Astrocyte (in vitro differentiated cells and primary cell): Measurements from ENCODE around the gene ACACA. TPM values are rescaled to one million over a fixed set of nuclear protein-coding genes. Genes with fewer than 3 reads are reported as not detected.

Source experiments
- DNase-seq: peaks from one replicate; pipeline ENCODE4 v3.0.0-alpha.2; 2010; ENCODE audit warnings: low read depth
- FAIRE-seq: peaks from 2 replicates; lab custom pipeline; 2011; peaks lifted over from hg19 to GRCh38; lab: Jason Lieb, UNC
- H2AFZ ChIP-seq: 2 replicates; pipeline ENCODE4 v1.6.0; 2012; ENCODE audit warnings: low read depth, low read length, inconsistent platforms
- H3K27ac ChIP-seq: 2 replicates; pipeline ENCODE4 v1.5.1; 2011; ENCODE audit warnings: low read depth, low read length, inconsistent platforms
- H3K27me3 ChIP-seq: 2 replicates; pipeline ENCODE4 v1.6.0; 2011; ENCODE audit warnings: low read length, inconsistent platforms; ENCODE audit not compliant: insufficient read depth
- H3K36me3 ChIP-seq: 2 replicates; pipeline ENCODE4 v1.5.1; 2011; ENCODE audit warnings: low read length, inconsistent platforms; ENCODE audit not compliant: insufficient read depth
- H3K4me1 ChIP-seq: 2 replicates; pipeline ENCODE4 v1.5.1; 2011; ENCODE audit warnings: low read length, inconsistent platforms; ENCODE audit not compliant: insufficient read depth
- H3K4me2 ChIP-seq: 2 replicates; pipeline ENCODE4 v1.6.0; 2012; ENCODE audit warnings: low read length, inconsistent platforms
- H3K4me3 ChIP-seq: 2 replicates; pipeline ENCODE4 v1.5.1; 2011; ENCODE audit warnings: low read depth, mild to moderate bottlenecking, low read length, inconsistent platforms; ENCODE audit not compliant: insufficient read depth
- H3K79me2 ChIP-seq: 2 replicates; pipeline ENCODE4 v1.6.0; 2012; ENCODE audit warnings: mild to moderate bottlenecking, low read length, inconsistent platforms; ENCODE audit not compliant: insufficient read depth
- H3K9ac ChIP-seq: 2 replicates; pipeline ENCODE4 v1.6.0; 2012; ENCODE audit warnings: mild to moderate bottlenecking, low read length, inconsistent platforms
- H3K9me3 ChIP-seq: 2 replicates; pipeline ENCODE4 v1.5.1; 2012; ENCODE audit warnings: low read depth, mild to moderate bottlenecking, low read length, inconsistent platforms; ENCODE audit not compliant: insufficient read depth
- H4K20me1 ChIP-seq: 2 replicates; pipeline ENCODE4 v1.6.0; 2012; ENCODE audit warnings: low read length, inconsistent platforms; ENCODE audit not compliant: insufficient read depth
- H3K27ac Mint-ChIP-seq: one replicate; pipeline ENCODE4 v1.8.0; 2021; ENCODE audit warnings: mild to moderate bottlenecking, mixed read lengths; ENCODE audit not compliant: unreplicated experiment
- H3K27me3 Mint-ChIP-seq: one replicate; pipeline ENCODE4 v1.8.0; 2021; ENCODE audit warnings: low read depth, mixed read lengths; ENCODE audit not compliant: unreplicated experiment
- H3K36me3 Mint-ChIP-seq: one replicate; pipeline ENCODE4 v1.8.0; 2021; ENCODE audit warnings: low read depth, mixed read lengths; ENCODE audit not compliant: unreplicated experiment
- H3K4me1 Mint-ChIP-seq: one replicate; pipeline ENCODE4 v1.8.0; 2021; ENCODE audit warnings: low read depth, mixed read lengths; ENCODE audit not compliant: unreplicated experiment
- H3K4me3 Mint-ChIP-seq: one replicate; pipeline ENCODE4 v1.8.0; 2021; ENCODE audit warnings: mild to moderate bottlenecking, moderate library complexity, mixed read lengths; ENCODE audit not compliant: unreplicated experiment
- H3K9me3 Mint-ChIP-seq: one replicate; pipeline ENCODE4 v1.8.0; 2021; ENCODE audit warnings: mild to moderate bottlenecking, mixed read lengths; ENCODE audit not compliant: unreplicated experiment
- EZH2 ChIP-seq: IDR thresholded peaks from 2 replicates; pipeline ENCODE4 v1.6.1; 2012; ENCODE audit warnings: mild to moderate bottlenecking, low read length, inconsistent platforms; ENCODE audit not compliant: insufficient read depth
- total RNA-seq: library from RNA; stranded (reverse); gene quantifications from 2 replicates; pipeline ENCODE4 v1.2.1, GENCODE V29; 2021
- TF ChIP-seq, protein P1 (sequence below): IDR thresholded peaks from 2 replicates; pipeline ENCODE4 v1.5.1; 2011; ENCODE audit warnings: low read depth, mild to moderate bottlenecking, inconsistent platforms, low read length, moderate library complexity; ENCODE audit not compliant: insufficient read depth

Gene ACACA
- total RNA-seq, 1 donor from 2014 or later: 88.3 TPM

DNA sequence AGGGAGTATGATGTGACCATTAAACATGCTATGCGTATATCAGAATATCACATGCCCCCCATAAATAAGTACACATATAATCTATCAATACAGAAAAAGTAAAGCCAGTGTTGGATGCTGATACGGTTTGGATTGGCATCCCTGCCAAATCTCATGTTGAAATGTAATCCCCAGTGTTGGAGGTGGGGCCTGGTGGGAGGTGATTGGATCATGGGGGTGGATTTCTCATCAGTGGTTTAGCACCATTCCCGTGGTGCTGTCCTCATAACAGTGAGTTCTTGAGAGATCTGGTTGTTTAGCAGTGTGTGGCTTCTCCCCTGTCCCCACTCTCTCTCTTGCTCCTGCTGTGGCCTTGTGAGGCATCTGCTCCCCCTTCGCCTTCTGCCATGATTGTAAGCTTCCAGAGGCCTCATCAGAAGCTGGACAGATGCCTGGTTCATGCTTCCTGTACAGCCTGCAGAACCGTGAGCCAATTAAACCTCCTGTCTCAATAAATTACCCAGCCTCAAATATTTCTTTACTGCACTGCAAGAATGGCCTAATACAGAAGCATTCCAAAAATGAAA, 369.0 kb downstream of the ACACA start:
- H3K4me3 ChIP-seq: no peak overlapping the region
- H3K9ac ChIP-seq: no peak overlapping the region
- Mint-ChIP-seq H3K9me3 (no peaks in the 10 kb centered on the region), H3K27me3 (no peaks in the 10 kb centered on the region), H3K27ac (no peak overlapping the region), H3K36me3 (peaks cover 14% of the 10 kb centered on the region), H3K4me3 (no peak overlapping the region), H3K4me1 (no peaks in the 10 kb centered on the region)
- no peak for FAIRE-seq
- H3K4me1 ChIP-seq: no peaks in the 10 kb centered on the region
- H3K27me3 ChIP-seq: no peaks in the 10 kb centered on the region
- H3K9me3 ChIP-seq: no peaks in the 10 kb centered on the region
- H3K36me3 ChIP-seq: no peaks in the 10 kb centered on the region
- no peak overlapping the region for H2AFZ ChIP-seq
- no peaks in the 10 kb centered on the region for H3K79me2 ChIP-seq
- no peak overlapping the region for H3K27ac ChIP-seq
- no peak overlapping the region for H3K4me2 ChIP-seq
- TF ChIP-seq, protein P1, sequence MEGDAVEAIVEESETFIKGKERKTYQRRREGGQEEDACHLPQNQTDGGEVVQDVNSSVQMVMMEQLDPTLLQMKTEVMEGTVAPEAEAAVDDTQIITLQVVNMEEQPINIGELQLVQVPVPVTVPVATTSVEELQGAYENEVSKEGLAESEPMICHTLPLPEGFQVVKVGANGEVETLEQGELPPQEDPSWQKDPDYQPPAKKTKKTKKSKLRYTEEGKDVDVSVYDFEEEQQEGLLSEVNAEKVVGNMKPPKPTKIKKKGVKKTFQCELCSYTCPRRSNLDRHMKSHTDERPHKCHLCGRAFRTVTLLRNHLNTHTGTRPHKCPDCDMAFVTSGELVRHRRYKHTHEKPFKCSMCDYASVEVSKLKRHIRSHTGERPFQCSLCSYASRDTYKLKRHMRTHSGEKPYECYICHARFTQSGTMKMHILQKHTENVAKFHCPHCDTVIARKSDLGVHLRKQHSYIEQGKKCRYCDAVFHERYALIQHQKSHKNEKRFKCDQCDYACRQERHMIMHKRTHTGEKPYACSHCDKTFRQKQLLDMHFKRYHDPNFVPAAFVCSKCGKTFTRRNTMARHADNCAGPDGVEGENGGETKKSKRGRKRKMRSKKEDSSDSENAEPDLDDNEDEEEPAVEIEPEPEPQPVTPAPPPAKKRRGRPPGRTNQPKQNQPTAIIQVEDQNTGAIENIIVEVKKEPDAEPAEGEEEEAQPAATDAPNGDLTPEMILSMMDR: no peak
- no peak for TF ChIP-seq EZH2
- no peaks in the 10 kb centered on the region for H4K20me1 ChIP-seq
- DNase-seq: no peak

Other genes with a start within 250 kb of the ACACA start
- not detected in 2 replicates for gene C17orf78, start 30.9 kb downstream of the ACACA start, total RNA-seq
- 14.0 TPM in 2 replicates for gene TADA2A, start 50 bp upstream of the ACACA start, total RNA-seq
- 64.3 and 69.1 TPM in 2 replicates for gene DUSP14, start 83.1 kb upstream of the ACACA start, total RNA-seq
- gene SYNRG, start 202.6 kb upstream of the ACACA start, total RNA-seq: 31.1 and 31.3 TPM in 2 replicates
- gene DDX52, start 236.6 kb upstream of the ACACA start, total RNA-seq: 52.2 and 55.1 TPM in 2 replicates